Lung (tissue), 12 donors: ENCODE measurements around the gene OPRM1. TPM values are rescaled to one million over a fixed set of nuclear protein-coding genes. Genes with fewer than 3 reads are reported as not detected.
A peak's percentile ranks its signal among the peaks of the same experiment; 100 is the strongest.

ENCODE experiments used
- ATAC-seq: fragments of 200-7000 bp; cut with Tn5 transposase; one replicate; pipeline ENCODE4 v1.9.1; 2020; ENCODE audit warnings: moderate number of reproducible peaks; ENCODE audit not compliant: insufficient read depth, low FRiP score
- DNase-seq, 3 donors: peaks; one replicate each; pipeline ENCODE4 v3.0.0-alpha.2; 2013 to 2017
- H3K27ac ChIP-seq, 2 donors: one replicate each; pipeline ENCODE4 v1.5.1; 2013; ENCODE audit warnings: mild to moderate bottlenecking in 2 of 2, moderate library complexity in 2 of 2, control low read depth in 1 of 2, inconsistent platforms in 1 of 2, low read depth in 1 of 2, low read length in 1 of 2
- H3K27me3 ChIP-seq, 3 donors: one replicate each; pipeline ENCODE4 v1.5.1; 2013; ENCODE audit warnings: low read length in 2 of 3; ENCODE audit not compliant: control insufficient read depth in 3 of 3, insufficient read depth in 3 of 3
- H3K36me3 ChIP-seq, 4 donors: one replicate each; pipeline ENCODE4 v1.5.1; 2013; ENCODE audit warnings: low read length in 4 of 4, mild to moderate bottlenecking in 1 of 4, moderate library complexity in 1 of 4; ENCODE audit not compliant: control insufficient read depth in 4 of 4, insufficient read depth in 4 of 4
- H3K4me1 ChIP-seq, 5 donors: one replicate each; pipeline ENCODE4 v1.5.1; 2013; ENCODE audit warnings: low read length in 5 of 5, mild to moderate bottlenecking in 2 of 5, moderate library complexity in 1 of 5; ENCODE audit not compliant: control insufficient read depth in 5 of 5, insufficient read depth in 5 of 5
- H3K4me3 ChIP-seq: one replicate; pipeline ENCODE4 v1.5.1; 2013; ENCODE audit warnings: mild to moderate bottlenecking, control low read depth, moderate library complexity
- H3K9ac ChIP-seq, 2 donors: one replicate each; pipeline ENCODE4 v1.5.1; 2013; ENCODE audit warnings: low read length in 2 of 2, control low read depth in 1 of 2; ENCODE audit not compliant: insufficient read depth in 1 of 2
- H3K9me3 ChIP-seq, 4 donors: one replicate each; pipeline ENCODE4 v1.5.1; 2013; ENCODE audit warnings: low read length in 3 of 4, mild to moderate bottlenecking in 1 of 4, moderate library complexity in 1 of 4; ENCODE audit not compliant: control insufficient read depth in 4 of 4, insufficient read depth in 3 of 4
- WGBS, 2 donors: extraction: QIAGEN DNeasy Blood & Tissue Kit; methylation state at CpG; one replicate each; pipeline ENCODE4 v1.1.7; 2013; 5-methylcytosine and 5-hydroxymethylcytosine counted together
- polyA plus RNA-seq, 2 donors: library from polyadenylated mRNA; stranded (reverse); fragments of 200-250 nt; gene quantifications; one replicate each; pipeline ENCODE4 v1.2.1, GENCODE V29; 2013
- total RNA-seq, 2 donors: library from RNA; depleted of rRNA in 1 of 2; stranded (reverse); fragments of >200 nt in 1 of 2; gene quantifications; one replicate each; pipeline ENCODE4 v1.2.1, GENCODE V29; 2014 to 2021
- TF ChIP-seq, protein P1 (sequence below): IDR thresholded peaks from 2 replicates; pipeline ENCODE4 v1.5.1; 2012; ENCODE audit warnings: mild to moderate bottlenecking; ENCODE audit errors: control extremely low read depth, extremely low read depth
- donor health status: control.
- donor health status: control.
- donor health status: Bipolar disorder and iron deficiency.
- donor health status: healthy.
- donor health status: DM: yes; HTN: yes; CAD: no.

Gene OPRM1
- total and polyA plus RNA-seq, 4 donors: not detected

- Histone ChIP-seq H3K27me3 (no peaks in the 10 kb centered on the region), H3K36me3 (no peaks in the 10 kb centered on the region), H3K9ac (no peak overlapping the region), H3K27ac (peak overlapping the region in 1 of 2 donors; percentile 71), H3K4me3 (no peak overlapping the region), H3K9me3 (no peaks in the 10 kb centered on the region), H3K4me1 (peaks cover 0 to 21% (median 5%) of the 10 kb centered on the region in 5 donors)
- peak; percentile 76 for ATAC-seq
- 50 to 55% methylated on average over 11 of the region's 11 CpGs for WGBS, 2 donors
- peak; percentile 73 to 86 (median 73) for DNase-seq
- TF ChIP-seq, protein P1, sequence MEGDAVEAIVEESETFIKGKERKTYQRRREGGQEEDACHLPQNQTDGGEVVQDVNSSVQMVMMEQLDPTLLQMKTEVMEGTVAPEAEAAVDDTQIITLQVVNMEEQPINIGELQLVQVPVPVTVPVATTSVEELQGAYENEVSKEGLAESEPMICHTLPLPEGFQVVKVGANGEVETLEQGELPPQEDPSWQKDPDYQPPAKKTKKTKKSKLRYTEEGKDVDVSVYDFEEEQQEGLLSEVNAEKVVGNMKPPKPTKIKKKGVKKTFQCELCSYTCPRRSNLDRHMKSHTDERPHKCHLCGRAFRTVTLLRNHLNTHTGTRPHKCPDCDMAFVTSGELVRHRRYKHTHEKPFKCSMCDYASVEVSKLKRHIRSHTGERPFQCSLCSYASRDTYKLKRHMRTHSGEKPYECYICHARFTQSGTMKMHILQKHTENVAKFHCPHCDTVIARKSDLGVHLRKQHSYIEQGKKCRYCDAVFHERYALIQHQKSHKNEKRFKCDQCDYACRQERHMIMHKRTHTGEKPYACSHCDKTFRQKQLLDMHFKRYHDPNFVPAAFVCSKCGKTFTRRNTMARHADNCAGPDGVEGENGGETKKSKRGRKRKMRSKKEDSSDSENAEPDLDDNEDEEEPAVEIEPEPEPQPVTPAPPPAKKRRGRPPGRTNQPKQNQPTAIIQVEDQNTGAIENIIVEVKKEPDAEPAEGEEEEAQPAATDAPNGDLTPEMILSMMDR: peak; percentile 33
Observed at GRCh38 chr6:154156135-154156896, 117.3 kb downstream of the OPRM1 start.

- TF ChIP-seq, protein P1: no peak
- Histone ChIP-seq H3K36me3 (no peaks in the 10 kb centered on the region), H3K4me1 (peaks cover 0 to 26% (median 5%) of the 10 kb centered on the region in 5 donors), H3K27ac (peak overlapping the region in 1 of 2 donors; percentile 72), H3K4me3 (no peak overlapping the region), H3K27me3 (no peaks in the 10 kb centered on the region), H3K9me3 (no peaks in the 10 kb centered on the region), H3K9ac (no peak overlapping the region)
- DNase-seq: peak in 1 of 3 donors; percentile 36
- WGBS, 2 donors: 36 to 44% methylated on average over 4 of the region's 4 CpGs
- no peak for ATAC-seq
Observed at GRCh38 chr6:154157082-154157481, 118.0 kb downstream of the OPRM1 start.

DNA sequence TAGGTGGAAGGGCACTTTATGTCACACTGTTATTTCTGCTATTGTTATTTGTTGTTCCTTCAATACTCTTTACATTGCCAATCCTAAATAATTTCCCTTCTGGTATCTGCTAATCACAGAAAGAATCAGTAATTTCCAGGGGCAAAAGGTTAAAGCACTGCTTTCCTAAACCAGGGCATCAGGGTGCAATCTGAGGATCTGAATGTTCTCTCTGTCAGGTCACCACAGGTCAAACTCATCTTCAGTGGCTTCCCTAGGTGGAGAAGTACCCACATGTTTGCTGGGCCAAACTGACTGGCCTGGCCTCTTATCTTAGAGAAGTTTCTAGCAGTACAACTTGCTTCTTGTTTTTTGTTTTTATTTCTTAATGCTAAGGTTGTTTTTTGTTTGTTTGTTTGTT lies 118.7 kb downstream of the OPRM1 start:
- DNase-seq (no peak), ATAC-seq (no peak)
- TF ChIP-seq, protein P1: no peak
- H3K4me1 ChIP-seq: peaks cover 0 to 26% (median 5%) of the 10 kb centered on the region in 5 donors
- no peaks in the 10 kb centered on the region for H3K9me3 ChIP-seq
- no peak overlapping the region for H3K9ac ChIP-seq
- no peak overlapping the region for H3K27ac ChIP-seq
- H3K4me3 ChIP-seq: no peak overlapping the region
- no peaks in the 10 kb centered on the region for H3K36me3 ChIP-seq
- H3K27me3 ChIP-seq: no peaks in the 10 kb centered on the region
